Neural crest cell (in vitro differentiated cells): ENCODE measurements around the gene ASMTL. TPM values are rescaled to one million over a fixed set of nuclear protein-coding genes. Genes with fewer than 3 reads are reported as not detected.

Source experiments
- DNase-seq: peaks from one replicate; pipeline ENCODE4 v3.0.0; 2021; ENCODE audit warnings: low read depth, mixed read lengths, low spot score
- H3K27ac Mint-ChIP-seq: one replicate; pipeline ENCODE4 v1.8.0; 2021; ENCODE audit warnings: mild to moderate bottlenecking, mixed read lengths; ENCODE audit not compliant: unreplicated experiment
- H3K27me3 Mint-ChIP-seq: 2 replicates; pipeline ENCODE4 v1.8.0; 2021; ENCODE audit warnings: low read depth, mild to moderate bottlenecking, mixed read lengths
- H3K36me3 Mint-ChIP-seq: 2 replicates; pipeline ENCODE4 v1.8.0; 2021; ENCODE audit warnings: low read depth, mild to moderate bottlenecking, mixed read lengths
- H3K4me1 Mint-ChIP-seq: 2 replicates; pipeline ENCODE4 v1.8.0; 2021; ENCODE audit warnings: mixed read lengths
- H3K4me3 Mint-ChIP-seq: one replicate; pipeline ENCODE4 v1.8.0; 2021; ENCODE audit warnings: mild to moderate bottlenecking, mixed read lengths
- H3K9me3 Mint-ChIP-seq: 2 replicates; pipeline ENCODE4 v1.8.0; 2021; ENCODE audit warnings: mixed read lengths
- total RNA-seq: library from RNA; stranded (reverse); gene quantifications from 2 replicates; pipeline ENCODE4 v1.2.1, GENCODE V29; 2021
- TF ChIP-seq, protein P1 (sequence below): fragments of 200-600 bp; sonication (generic); conservative IDR thresholded peaks from 2 replicates; pipeline ENCODE4 v1.5.0; 2021; ENCODE audit warnings: antibody characterized with exemption, mild to moderate bottlenecking

ASMTL gene
- total RNA-seq, 1 donor from 2014 or later = 37.4 TPM

DNA sequence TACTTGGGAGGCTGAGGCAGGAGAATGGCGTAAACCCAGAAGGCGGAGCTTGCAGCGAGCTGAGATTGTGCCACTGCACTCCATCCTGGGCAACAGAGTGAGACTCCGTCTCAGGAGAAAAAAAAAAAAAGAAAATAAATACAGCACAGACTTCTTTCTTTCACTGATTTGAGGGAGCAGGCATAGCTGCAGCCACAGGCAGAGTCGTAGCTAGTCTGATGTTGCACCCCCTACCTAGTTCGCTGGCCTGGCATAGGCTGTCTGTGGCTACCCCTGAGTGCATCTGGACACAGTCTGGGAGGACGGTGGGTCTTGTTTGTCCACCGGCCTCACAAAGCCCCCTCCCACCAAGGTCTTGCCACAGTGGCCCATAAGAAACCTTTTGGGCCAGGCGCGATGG lies 94.7 kb downstream of the ASMTL start:
- H3K27me3 Mint-ChIP-seq = no peaks in the 10 kb centered on the region
- no peak overlapping the region for H3K27ac Mint-ChIP-seq
- DNase-seq = no peak
- TF ChIP-seq, protein P1, sequence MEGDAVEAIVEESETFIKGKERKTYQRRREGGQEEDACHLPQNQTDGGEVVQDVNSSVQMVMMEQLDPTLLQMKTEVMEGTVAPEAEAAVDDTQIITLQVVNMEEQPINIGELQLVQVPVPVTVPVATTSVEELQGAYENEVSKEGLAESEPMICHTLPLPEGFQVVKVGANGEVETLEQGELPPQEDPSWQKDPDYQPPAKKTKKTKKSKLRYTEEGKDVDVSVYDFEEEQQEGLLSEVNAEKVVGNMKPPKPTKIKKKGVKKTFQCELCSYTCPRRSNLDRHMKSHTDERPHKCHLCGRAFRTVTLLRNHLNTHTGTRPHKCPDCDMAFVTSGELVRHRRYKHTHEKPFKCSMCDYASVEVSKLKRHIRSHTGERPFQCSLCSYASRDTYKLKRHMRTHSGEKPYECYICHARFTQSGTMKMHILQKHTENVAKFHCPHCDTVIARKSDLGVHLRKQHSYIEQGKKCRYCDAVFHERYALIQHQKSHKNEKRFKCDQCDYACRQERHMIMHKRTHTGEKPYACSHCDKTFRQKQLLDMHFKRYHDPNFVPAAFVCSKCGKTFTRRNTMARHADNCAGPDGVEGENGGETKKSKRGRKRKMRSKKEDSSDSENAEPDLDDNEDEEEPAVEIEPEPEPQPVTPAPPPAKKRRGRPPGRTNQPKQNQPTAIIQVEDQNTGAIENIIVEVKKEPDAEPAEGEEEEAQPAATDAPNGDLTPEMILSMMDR = no peak
- H3K4me1 Mint-ChIP-seq = peaks cover 8% of the 10 kb centered on the region
- no peak overlapping the region for H3K4me3 Mint-ChIP-seq
- no peaks in the 10 kb centered on the region for H3K9me3 Mint-ChIP-seq
- peaks cover 16% of the 10 kb centered on the region for H3K36me3 Mint-ChIP-seq

DNA sequence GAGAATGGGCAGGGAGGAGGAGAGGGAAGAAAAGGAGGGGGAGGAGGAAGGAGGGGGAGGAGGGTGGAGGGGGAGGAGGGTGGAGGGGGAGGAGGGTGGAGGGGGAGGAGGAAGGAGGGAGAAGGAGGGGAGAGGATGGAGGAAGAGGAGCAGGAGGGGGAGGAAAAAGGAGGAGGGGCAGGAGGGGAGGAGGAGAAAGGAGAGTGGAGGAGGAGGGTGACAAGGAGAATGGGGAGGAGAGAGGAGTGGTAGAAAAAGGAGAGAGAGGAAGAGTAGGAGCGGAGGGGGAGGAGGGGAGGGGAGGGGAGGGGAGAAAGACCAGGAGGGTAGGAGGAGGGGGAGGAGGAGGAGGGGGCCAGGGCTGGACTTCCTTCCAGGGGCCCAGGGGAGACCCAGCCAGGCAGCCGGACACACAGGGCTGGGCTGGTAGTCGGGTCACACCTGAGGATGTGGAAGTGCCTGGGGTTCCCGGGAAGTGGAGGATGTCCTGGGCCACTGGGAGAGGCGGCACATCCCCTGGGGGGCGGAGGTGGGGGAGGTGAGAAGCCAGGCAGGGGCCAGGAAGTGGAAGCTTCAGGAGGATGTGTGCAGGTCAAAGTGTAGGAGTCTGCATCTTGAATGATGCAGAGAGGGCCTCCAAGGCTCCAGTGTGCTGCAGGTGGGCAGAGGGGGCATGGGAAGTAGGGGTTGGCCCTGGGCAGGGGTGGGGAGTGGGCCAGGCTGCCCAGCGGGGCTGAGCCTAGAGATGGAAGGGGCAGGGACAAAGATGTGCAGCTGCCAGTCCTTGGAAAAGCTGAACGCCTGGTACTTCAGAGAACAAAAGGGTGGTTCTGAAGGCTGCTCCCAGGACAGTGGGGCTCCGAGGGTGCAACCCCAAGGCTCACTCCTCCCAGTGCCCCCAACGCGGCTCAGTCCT lies 97.3 kb downstream of the ASMTL start:
- Mint-ChIP-seq H3K4me3 (no peak overlapping the region), H3K27me3 (no peaks in the 10 kb centered on the region), H3K9me3 (no peaks in the 10 kb centered on the region), H3K36me3 (peaks cover 5% of the 10 kb centered on the region), H3K4me1 (peaks cover 8% of the 10 kb centered on the region), H3K27ac (no peak overlapping the region)
- DNase-seq = no peak
- TF ChIP-seq, protein P1 = no peak

DNA sequence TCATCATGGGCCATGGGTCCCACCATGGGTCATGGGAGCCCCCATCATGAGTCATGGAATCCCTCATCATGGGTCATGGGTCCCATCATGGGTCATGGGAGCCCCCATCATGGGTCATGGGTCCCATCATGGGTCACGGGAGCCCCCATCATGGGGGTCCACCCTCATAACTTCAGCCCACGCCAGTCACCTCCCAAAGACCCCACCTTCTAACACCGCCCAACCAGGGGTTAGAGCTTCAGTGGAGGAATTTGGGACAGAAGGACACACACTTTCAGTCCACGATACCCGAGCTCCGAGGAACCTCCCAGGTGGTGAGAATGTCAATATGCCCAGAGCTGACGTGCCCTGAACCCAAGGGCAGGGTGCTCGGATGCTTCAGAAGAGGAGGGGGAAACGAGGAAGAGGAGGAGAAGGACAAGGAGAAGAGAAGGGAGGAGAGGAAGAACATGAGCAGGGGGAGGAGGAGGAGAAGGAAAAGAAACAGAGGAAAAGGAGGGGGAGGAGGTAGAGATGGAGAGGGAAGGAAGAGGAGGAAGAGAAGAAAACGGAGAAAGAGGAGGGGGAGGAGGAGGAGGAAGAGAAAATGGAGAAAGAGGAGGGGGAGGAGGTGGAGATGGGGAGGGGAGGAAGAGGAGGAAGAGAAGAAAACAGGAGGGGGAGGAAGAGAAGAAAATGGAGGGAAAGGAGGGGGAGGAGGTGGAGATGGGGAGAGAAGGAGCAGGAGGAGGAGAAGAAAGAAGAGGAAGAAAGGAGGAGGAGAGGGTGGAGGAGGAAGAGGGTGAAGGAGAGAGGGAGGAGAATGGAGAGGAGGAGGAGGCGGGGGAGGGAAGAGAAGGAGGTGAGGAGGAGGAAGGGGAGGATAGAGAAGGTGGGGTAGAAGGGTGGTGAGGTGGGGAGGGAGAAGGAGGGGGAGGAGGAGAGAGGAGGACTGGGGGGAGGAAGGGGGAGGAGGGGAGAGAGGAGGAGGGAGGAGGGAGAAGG lies 98.4 kb downstream of the ASMTL start:
- Mint-ChIP-seq H3K36me3 (peaks cover 4% of the 10 kb centered on the region), H3K4me3 (no peak overlapping the region), H3K9me3 (no peaks in the 10 kb centered on the region), H3K4me1 (peaks cover 8% of the 10 kb centered on the region), H3K27me3 (no peaks in the 10 kb centered on the region), H3K27ac (peak overlapping the region; percentile 27)
- TF ChIP-seq, protein P1 = no peak
- no peak for DNase-seq

Other genes starting within 250 kb of the ASMTL start
- gene CRLF2, start 240.3 kb downstream of the ASMTL start, total RNA-seq = 0.30 TPM in 1 of 2 replicates, not detected in the other
- gene CSF2RA, start 184.1 kb downstream of the ASMTL start, total RNA-seq = 1.3 and 1.4 TPM in 2 replicates
- not detected in 2 replicates for gene IL3RA, start 116.1 kb downstream of the ASMTL start, total RNA-seq
- gene SLC25A6, start 60.8 kb downstream of the ASMTL start, total RNA-seq = 507 and 510 TPM in 2 replicates
- not detected in 2 replicates for gene P2RY8, start 84.3 kb upstream of the ASMTL start, total RNA-seq
- 43.9 and 44.0 TPM in 2 replicates for gene AKAP17A, start 138.7 kb upstream of the ASMTL start, total RNA-seq
- gene ASMT, start 162.2 kb upstream of the ASMTL start, total RNA-seq = 0.44 TPM in 1 of 2 replicates, not detected in the other